ENCODE results near the gene C5.

C5 gene

GRCh38 chr9:120970244-120970643 is 79.8 kb downstream of the C5 start:
- Histone ChIP-seq H2AK5ac (ENCODE audit: low read length, severe bottlenecking) (no peak overlapping the region), H3K23ac (ENCODE audit: low read length in 2 of 2) (no peak overlapping the region)
- WGBS = 93% methylated on average over 3 of the region's 3 CpGs

GRCh38 chr9:120966013-120966369 is 84.1 kb downstream of the C5 start:
- no peak overlapping the region for H2BK120ac ChIP-seq (ENCODE audit: low read depth, low read length)
- H2BK12ac ChIP-seq (ENCODE audit: low read length in 2 of 2) = no peak overlapping the region
- H2BK15ac ChIP-seq (ENCODE audit: low read depth, poor library complexity, severe bottlenecking) = no peak overlapping the region
- no peak overlapping the region for H3K4me2 ChIP-seq (ENCODE audit: low read length, poor library complexity, severe bottlenecking)
- no peak overlapping the region for H4K8ac ChIP-seq (ENCODE audit: low read length)
- no peaks in the 10 kb centered on the region for H3K79me1 ChIP-seq (replicated peaks; ENCODE audit: low read length, poor library complexity, severe bottlenecking)
- 90% methylated on average over 2 of the region's 3 CpGs for WGBS
- H3K27ac ChIP-seq (ENCODE audit: low read length, poor library complexity, severe bottlenecking) = no peak overlapping the region
- H3K36me3 ChIP-seq (ENCODE audit: control insufficient read depth in 1 of 2, insufficient read depth in 2 of 2, low read depth in 1 of 2, low read length in 2 of 2) = peaks cover 0 to 16% of the 10 kb centered on the region in 2 experiments
- H2AFZ ChIP-seq (ENCODE audit: low read depth, low read length) = no peak overlapping the region
- H3K27me3 ChIP-seq (ENCODE audit: control insufficient read depth in 1 of 2, insufficient read depth in 1 of 2, low read length in 2 of 2) = no peaks in the 10 kb centered on the region
- H3K4me3 ChIP-seq (ENCODE audit: insufficient read depth in 1 of 2, low read depth in 1 of 2, low read length in 2 of 2) = no peak overlapping the region
- H4K91ac ChIP-seq (ENCODE audit: low read length) = no peak overlapping the region
- H3K23ac ChIP-seq (ENCODE audit: low read length in 2 of 2) = no peak overlapping the region
- no peak overlapping the region for H2AK5ac ChIP-seq (ENCODE audit: low read length, severe bottlenecking)
- no peaks in the 10 kb centered on the region for H3K4me1 ChIP-seq (ENCODE audit: control insufficient read depth, insufficient read depth, low read depth, low read length)
- no peak overlapping the region for H3K4ac ChIP-seq (ENCODE audit: low read depth in 1 of 2, low read length in 2 of 2)
- no peak overlapping the region for H3K14ac ChIP-seq (ENCODE audit: low read length in 2 of 2)
- DNase-seq = no peak
- H3K9ac ChIP-seq (ENCODE audit: low read length) = no peak overlapping the region
- no peaks in the 10 kb centered on the region for H3K9me3 ChIP-seq (ENCODE audit: control insufficient read depth, low read length)
- no peak overlapping the region for H3K18ac ChIP-seq (ENCODE audit: low read depth in 1 of 2, low read length in 2 of 2)
- no peak overlapping the region for H2BK5ac ChIP-seq (ENCODE audit: low read depth, low read length, poor library complexity, severe bottlenecking)

More at GRCh38 chr9:120970244-120970643, 79.8 kb downstream of the C5 start:
- no peak overlapping the region for H2AFZ ChIP-seq (ENCODE audit: low read depth, low read length)
- H3K36me3 ChIP-seq (ENCODE audit: control insufficient read depth in 1 of 2, insufficient read depth in 2 of 2, low read depth in 1 of 2, low read length in 2 of 2) = no peaks in the 10 kb centered on the region
- DNase-seq = no peak
- H3K14ac ChIP-seq (ENCODE audit: low read length in 2 of 2) = no peak overlapping the region
- H3K9me3 ChIP-seq (ENCODE audit: control insufficient read depth, low read length) = no peaks in the 10 kb centered on the region
- H3K27me3 ChIP-seq (ENCODE audit: control insufficient read depth in 1 of 2, insufficient read depth in 1 of 2, low read length in 2 of 2) = no peaks in the 10 kb centered on the region
- no peak overlapping the region for H2BK5ac ChIP-seq (ENCODE audit: low read depth, low read length, poor library complexity, severe bottlenecking)
- no peaks in the 10 kb centered on the region for H3K79me1 ChIP-seq (replicated peaks; ENCODE audit: low read length, poor library complexity, severe bottlenecking)
- H3K27ac ChIP-seq (ENCODE audit: low read length, poor library complexity, severe bottlenecking) = no peak overlapping the region
- no peaks in the 10 kb centered on the region for H3K4me1 ChIP-seq (ENCODE audit: control insufficient read depth, insufficient read depth, low read depth, low read length)
- no peak overlapping the region for H2BK12ac ChIP-seq (ENCODE audit: low read length in 2 of 2)
- H3K9ac ChIP-seq (ENCODE audit: low read length) = no peak overlapping the region
- no peak overlapping the region for H3K4me3 ChIP-seq (ENCODE audit: insufficient read depth in 1 of 2, low read depth in 1 of 2, low read length in 2 of 2)
- H2BK120ac ChIP-seq (ENCODE audit: low read depth, low read length) = no peak overlapping the region
- no peak overlapping the region for H3K18ac ChIP-seq (ENCODE audit: low read depth in 1 of 2, low read length in 2 of 2)
- no peak overlapping the region for H3K4me2 ChIP-seq (ENCODE audit: low read length, poor library complexity, severe bottlenecking)
- H4K91ac ChIP-seq (ENCODE audit: low read length) = no peak overlapping the region
- H4K8ac ChIP-seq (ENCODE audit: low read length) = no peak overlapping the region
- no peak overlapping the region for H2BK15ac ChIP-seq (ENCODE audit: low read depth, poor library complexity, severe bottlenecking)
- H3K4ac ChIP-seq (ENCODE audit: low read depth in 1 of 2, low read length in 2 of 2) = no peak overlapping the region

- Histone ChIP-seq H3K79me1 (replicated peaks; ENCODE audit: low read length, poor library complexity, severe bottlenecking) (no peaks in the 10 kb centered on the region), H3K9me3 (ENCODE audit: control insufficient read depth, low read length) (no peaks in the 10 kb centered on the region), H3K4me1 (ENCODE audit: control insufficient read depth, insufficient read depth, low read depth, low read length) (no peaks in the 10 kb centered on the region), H3K14ac (ENCODE audit: low read length in 2 of 2) (no peak overlapping the region), H2BK5ac (ENCODE audit: low read depth, low read length, poor library complexity, severe bottlenecking) (no peak overlapping the region), H2BK120ac (ENCODE audit: low read depth, low read length) (no peak overlapping the region), H3K23ac (ENCODE audit: low read length in 2 of 2) (no peak overlapping the region), H2AK5ac (ENCODE audit: low read length, severe bottlenecking) (no peak overlapping the region), H3K36me3 (ENCODE audit: control insufficient read depth in 1 of 2, insufficient read depth in 2 of 2, low read depth in 1 of 2, low read length in 2 of 2) (peaks cover 0 to 16% of the 10 kb centered on the region in 2 experiments), H3K27me3 (ENCODE audit: control insufficient read depth in 1 of 2, insufficient read depth in 1 of 2, low read length in 2 of 2) (no peaks in the 10 kb centered on the region), H3K9ac (ENCODE audit: low read length) (no peak overlapping the region), H4K8ac (ENCODE audit: low read length) (no peak overlapping the region), H3K4me3 (ENCODE audit: insufficient read depth in 1 of 2, low read depth in 1 of 2, low read length in 2 of 2) (no peak overlapping the region), H2BK15ac (ENCODE audit: low read depth, poor library complexity, severe bottlenecking) (no peak overlapping the region), H3K4ac (ENCODE audit: low read depth in 1 of 2, low read length in 2 of 2) (no peak overlapping the region), H3K4me2 (ENCODE audit: low read length, poor library complexity, severe bottlenecking) (no peak overlapping the region), H2AFZ (ENCODE audit: low read depth, low read length) (no peak overlapping the region), H2BK12ac (ENCODE audit: low read length in 2 of 2) (no peak overlapping the region), H3K18ac (ENCODE audit: low read depth in 1 of 2, low read length in 2 of 2) (no peak overlapping the region), H3K27ac (ENCODE audit: low read length, poor library complexity, severe bottlenecking) (no peak overlapping the region), H4K91ac (ENCODE audit: low read length) (no peak overlapping the region)
- no peak for DNase-seq
- WGBS = 53% methylated on average over 3 of the region's 4 CpGs
Measured at GRCh38 chr9:120965344-120966012, 84.6 kb downstream of the C5 start.

- H3K9ac ChIP-seq (ENCODE audit: low read length) = no peak overlapping the region
- H3K4me2 ChIP-seq (ENCODE audit: low read length, poor library complexity, severe bottlenecking) = no peak overlapping the region
- no peak overlapping the region for H3K4me3 ChIP-seq (ENCODE audit: insufficient read depth in 1 of 2, low read depth in 1 of 2, low read length in 2 of 2)
- no peaks in the 10 kb centered on the region for H3K9me3 ChIP-seq (ENCODE audit: control insufficient read depth, low read length)
- H2BK12ac ChIP-seq (ENCODE audit: low read length in 2 of 2) = no peak overlapping the region
- no peaks in the 10 kb centered on the region for H3K27me3 ChIP-seq (ENCODE audit: control insufficient read depth in 1 of 2, insufficient read depth in 1 of 2, low read length in 2 of 2)
- no peak overlapping the region for H2AFZ ChIP-seq (ENCODE audit: low read depth, low read length)
- 91% methylated on average over 3 of the region's 3 CpGs for WGBS
- no peak overlapping the region for H2BK15ac ChIP-seq (ENCODE audit: low read depth, poor library complexity, severe bottlenecking)
- no peak overlapping the region for H4K91ac ChIP-seq (ENCODE audit: low read length)
- H2AK5ac ChIP-seq (ENCODE audit: low read length, severe bottlenecking) = no peak overlapping the region
- no peaks in the 10 kb centered on the region for H3K79me1 ChIP-seq (replicated peaks; ENCODE audit: low read length, poor library complexity, severe bottlenecking)
- H3K4ac ChIP-seq (ENCODE audit: low read depth in 1 of 2, low read length in 2 of 2) = no peak overlapping the region
- no peak overlapping the region for H3K18ac ChIP-seq (ENCODE audit: low read depth in 1 of 2, low read length in 2 of 2)
- H3K14ac ChIP-seq (ENCODE audit: low read length in 2 of 2) = no peak overlapping the region
- H3K23ac ChIP-seq (ENCODE audit: low read length in 2 of 2) = no peak overlapping the region
- no peak overlapping the region for H4K8ac ChIP-seq (ENCODE audit: low read length)
- H3K27ac ChIP-seq (ENCODE audit: low read length, poor library complexity, severe bottlenecking) = no peak overlapping the region
- H2BK5ac ChIP-seq (ENCODE audit: low read depth, low read length, poor library complexity, severe bottlenecking) = no peak overlapping the region
- no peak overlapping the region for H2BK120ac ChIP-seq (ENCODE audit: low read depth, low read length)
- H3K4me1 ChIP-seq (ENCODE audit: control insufficient read depth, insufficient read depth, low read depth, low read length) = no peaks in the 10 kb centered on the region
- DNase-seq = no peak
- peaks cover 0 to 16% of the 10 kb centered on the region in 2 experiments for H3K36me3 ChIP-seq (ENCODE audit: control insufficient read depth in 1 of 2, insufficient read depth in 2 of 2, low read depth in 1 of 2, low read length in 2 of 2)
Measured at GRCh38 chr9:120961936-120962335, 88.1 kb downstream of the C5 start.

All from mesenchymal stem cell (in vitro differentiated cells and primary cell).